ENCODE data around the gene PTPRR.
A peak's percentile ranks its signal among the peaks of the same experiment; 100 is the strongest.

Gene PTPRR

GRCh38 chr12:70788774-70789173, 131.8 kb downstream of the PTPRR start:
- no peak for DNase-seq

- no peak for DNase-seq
Observed at GRCh38 chr12:70787612-70788011, 132.9 kb downstream of the PTPRR start.

GRCh38 chr12:70785896-70786295, 134.6 kb downstream of the PTPRR start:
- no peak for DNase-seq

- DNase-seq: no peak
Observed at GRCh38 chr12:70784042-70784668, 136.4 kb downstream of the PTPRR start.

GRCh38 chr12:70783455-70783854, 137.1 kb downstream of the PTPRR start:
- DNase-seq: no peak

- no peak for DNase-seq
Observed at GRCh38 chr12:70779250-70779649, 141.3 kb downstream of the PTPRR start.

GRCh38 chr12:70774055-70774454, 146.5 kb downstream of the PTPRR start:
- DNase-seq: peak; percentile 53

- DNase-seq: no peak
Observed at GRCh38 chr12:70772836-70773235, 147.7 kb downstream of the PTPRR start.

- DNase-seq: no peak
Observed at GRCh38 chr12:70771581-70771980, 149.0 kb downstream of the PTPRR start.

GRCh38 chr12:70763666-70764065, 156.9 kb downstream of the PTPRR start:
- DNase-seq: no peak

- DNase-seq: no peak
Observed at GRCh38 chr12:70762000-70762399, 158.5 kb downstream of the PTPRR start.

- DNase-seq: peak; percentile 50
Observed at GRCh38 chr12:70759161-70759918, 161.2 kb downstream of the PTPRR start.

- DNase-seq: no peak
Observed at GRCh38 chr12:70758494-70758845, 162.1 kb downstream of the PTPRR start.

- DNase-seq: no peak
Observed at GRCh38 chr12:70757830-70758493, 162.6 kb downstream of the PTPRR start.

GRCh38 chr12:70756791-70757190, 163.7 kb downstream of the PTPRR start:
- DNase-seq: no peak

GRCh38 chr12:70756118-70756517, 164.4 kb downstream of the PTPRR start:
- DNase-seq: peak; percentile 73

GRCh38 chr12:70754330-70754741, 166.2 kb downstream of the PTPRR start:
- no peak for DNase-seq

GRCh38 chr12:70752327-70752726, 168.2 kb downstream of the PTPRR start:
- DNase-seq: no peak

GRCh38 chr12:70749931-70750330, 170.6 kb downstream of the PTPRR start:
- no peak for DNase-seq

- DNase-seq: no peak
Observed at GRCh38 chr12:70748809-70749208, 171.7 kb downstream of the PTPRR start.

GRCh38 chr12:70747445-70748260, 172.9 kb downstream of the PTPRR start:
- no peak for DNase-seq

GRCh38 chr12:70745048-70745447, 175.5 kb downstream of the PTPRR start:
- DNase-seq: no peak

- DNase-seq: no peak
Observed at GRCh38 chr12:70744178-70744577, 176.4 kb downstream of the PTPRR start.

Measured in kidney glomerular epithelial cell (primary cell).